Head of caudate nucleus (tissue), 42 donors: Measurements from ENCODE around the gene CARD9.

Experiments used
- DNase-seq, 42 donors: peaks; one replicate each; pipeline versions ENCODE4 v3.0.0 to v3.0.0-alpha.2; 2020 to 2021; ENCODE audit warnings: mixed read lengths in 7 of 42
- intact Hi-C: fragments of 100-400 bp; cut with DNase I; formaldehyde crosslinking; loops from one replicate; pipeline ENCODE4 v1.15.0; 2022

CARD9 gene

GRCh38 chr9:136343121-136343883, 30.2 kb downstream of the CARD9 start:
- DNase-seq, result no peak
- intact Hi-C loops, result no loop called here

DNA sequence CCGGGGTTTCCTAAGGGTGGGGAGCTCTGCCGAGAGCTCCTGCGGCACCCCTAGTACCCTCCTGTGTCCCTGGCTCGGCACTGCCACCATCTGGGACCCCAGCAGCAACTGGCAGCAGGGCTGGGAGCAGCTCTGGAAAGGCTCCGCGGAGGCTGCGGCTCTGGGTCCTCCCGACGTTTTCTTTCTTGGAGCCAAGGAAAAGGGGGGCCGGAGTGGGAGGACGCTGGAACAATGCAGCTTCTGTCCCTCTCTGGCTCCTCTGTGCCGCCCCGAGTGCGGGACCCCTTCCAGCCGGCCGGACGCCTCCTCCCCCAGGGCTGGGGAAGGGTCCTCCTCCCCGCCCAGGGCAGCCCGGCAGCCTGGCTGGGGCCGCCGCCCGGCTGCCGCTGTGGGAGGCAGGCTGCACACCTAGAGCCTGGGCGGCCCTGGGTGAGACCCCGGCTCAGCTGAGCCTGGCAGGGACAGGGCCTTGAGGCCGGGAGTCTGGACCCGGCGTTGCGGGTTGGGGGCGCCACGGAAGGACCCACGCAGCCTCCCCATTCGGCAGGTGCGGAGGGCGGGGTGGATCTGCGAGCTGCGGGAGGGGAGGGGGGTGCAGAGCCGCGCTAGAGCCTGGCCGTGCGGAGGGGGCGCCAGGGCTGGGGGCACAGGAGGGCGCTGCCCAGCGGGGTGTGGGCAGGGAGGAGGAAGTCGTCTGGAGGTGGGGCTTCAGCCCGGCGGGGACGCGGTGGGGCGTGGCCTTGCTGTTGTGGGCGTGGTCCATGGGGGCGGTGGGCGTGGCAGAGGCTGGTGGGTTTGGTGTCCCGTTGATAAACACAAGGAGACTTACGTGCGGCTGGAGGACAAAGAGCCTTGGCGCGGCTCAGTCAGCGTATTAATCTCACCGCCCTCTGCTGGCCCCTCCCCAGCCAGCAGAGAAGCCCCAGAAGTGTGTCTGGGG, 31.0 kb downstream of the CARD9 start:
- DNase-seq, result peak; percentile 65 to 89 (median 79)

GRCh38 chr9:136341769-136342168, 31.7 kb downstream of the CARD9 start:
- DNase-seq, result no peak
- intact Hi-C loops, result no loop called here

More for the DNA sequence above, 31.0 kb downstream of the CARD9 start:
- intact Hi-C loops, result no loop called here

- intact Hi-C loops, result no loop called here
- peak in 2 of 42 donors; percentile 49 to 51 for DNase-seq
These were observed 32.3 kb downstream of the CARD9 start for GRCh38 chr9:136341042-136341655.

DNA sequence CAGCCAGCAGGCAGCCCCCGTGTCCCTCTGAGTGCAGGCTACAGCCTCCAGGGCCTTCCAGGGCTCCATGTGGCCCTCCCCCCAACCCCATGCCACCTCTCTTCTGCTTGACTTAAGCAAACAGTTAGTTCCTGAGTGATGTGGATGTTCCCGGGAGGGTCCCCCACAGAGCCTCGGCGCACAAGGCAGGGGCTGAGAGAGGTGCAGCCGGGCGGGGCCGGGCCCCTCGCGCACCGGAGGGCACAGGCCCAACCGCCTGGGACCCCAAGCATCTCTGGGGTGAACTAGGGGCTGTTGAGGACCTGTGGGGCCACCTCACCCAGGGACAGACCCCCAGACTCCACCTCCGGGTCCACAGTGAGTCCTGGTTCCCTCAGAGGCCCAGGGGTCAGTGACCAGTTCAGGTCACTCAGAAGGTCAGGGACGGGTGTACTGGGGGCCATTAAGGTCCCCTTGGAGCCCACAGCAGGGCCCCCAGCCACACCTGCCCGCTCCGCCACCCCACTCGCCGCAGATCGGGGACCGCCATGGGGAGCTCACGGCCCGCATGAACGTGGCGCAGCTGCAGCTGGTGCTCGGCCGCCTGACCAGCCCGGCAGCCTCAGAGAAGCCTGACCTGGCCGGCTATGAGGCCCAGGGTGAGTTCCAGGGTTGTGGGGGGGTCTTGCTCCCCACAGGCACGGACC, 33.0 kb downstream of the CARD9 start:
- intact Hi-C loops, result no loop called here
- no peak for DNase-seq

GRCh38 chr9:136339958-136340310, 33.5 kb downstream of the CARD9 start:
- intact Hi-C loops, result no loop called here
- DNase-seq, result no peak

GRCh38 chr9:136339173-136339957, 34.1 kb downstream of the CARD9 start:
- DNase-seq, result peak in 41 of 42 donors; percentile 42 to 90 (median 75)
- intact Hi-C loops, result no loop called here

- intact Hi-C loops, result no loop called here
- DNase-seq, result no peak
These were observed 35.0 kb downstream of the CARD9 start for GRCh38 chr9:136338511-136338910.

GRCh38 chr9:136337416-136338395, 35.8 kb downstream of the CARD9 start:
- DNase-seq, result no peak
- intact Hi-C loops, result no loop called here

GRCh38 chr9:136336881-136337280, 36.6 kb downstream of the CARD9 start:
- intact Hi-C loops, result no loop called here

GRCh38 chr9:136336156-136336870, 37.2 kb downstream of the CARD9 start:
- no peak for DNase-seq
- intact Hi-C loops, result no loop called here

More at GRCh38 chr9:136336881-136337280, 36.6 kb downstream of the CARD9 start:
- DNase-seq, result no peak

DNA sequence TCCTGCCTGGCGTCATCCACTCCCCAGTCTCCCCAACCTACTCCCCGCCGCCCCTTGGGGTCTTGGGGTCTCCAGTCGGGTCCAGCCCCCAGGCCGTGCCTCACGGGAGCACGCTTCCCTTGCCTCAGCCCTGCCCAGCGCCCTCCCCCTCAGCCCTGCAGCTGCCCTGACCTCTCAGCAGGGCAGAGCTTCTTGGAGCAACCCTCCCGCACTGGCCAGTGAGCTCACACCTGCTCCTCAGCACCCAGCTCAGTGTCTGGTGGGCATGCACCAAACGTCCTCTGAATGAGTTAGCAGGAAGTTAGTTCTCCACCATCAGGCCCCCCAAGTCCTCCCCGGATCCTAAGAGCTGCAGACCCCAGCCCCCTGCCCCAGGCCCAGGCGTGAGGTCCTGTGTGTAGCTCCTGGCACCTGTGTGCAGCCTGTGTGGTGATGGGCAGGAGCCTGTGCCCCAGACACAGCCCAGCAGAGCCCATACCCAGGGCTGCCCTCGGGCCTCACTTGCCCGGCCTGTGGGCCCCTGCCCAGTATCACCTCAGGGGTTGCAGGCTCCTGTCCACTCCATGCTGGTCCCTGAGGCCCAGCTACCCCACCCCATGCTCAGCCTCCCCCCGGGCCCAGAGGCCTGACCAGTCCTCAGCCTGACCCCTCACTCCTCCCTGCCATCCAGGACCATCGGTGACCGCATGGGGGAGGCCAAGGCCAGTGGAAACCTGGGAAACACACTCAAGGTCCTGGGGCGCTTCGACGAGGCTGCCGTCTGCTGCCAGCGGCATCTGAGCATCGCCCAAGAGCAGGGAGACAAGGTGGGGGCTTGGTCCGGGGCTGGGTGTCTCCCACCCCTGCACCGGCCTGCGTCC, 37.9 kb downstream of the CARD9 start:
- intact Hi-C loops, result no loop called here

DNA sequence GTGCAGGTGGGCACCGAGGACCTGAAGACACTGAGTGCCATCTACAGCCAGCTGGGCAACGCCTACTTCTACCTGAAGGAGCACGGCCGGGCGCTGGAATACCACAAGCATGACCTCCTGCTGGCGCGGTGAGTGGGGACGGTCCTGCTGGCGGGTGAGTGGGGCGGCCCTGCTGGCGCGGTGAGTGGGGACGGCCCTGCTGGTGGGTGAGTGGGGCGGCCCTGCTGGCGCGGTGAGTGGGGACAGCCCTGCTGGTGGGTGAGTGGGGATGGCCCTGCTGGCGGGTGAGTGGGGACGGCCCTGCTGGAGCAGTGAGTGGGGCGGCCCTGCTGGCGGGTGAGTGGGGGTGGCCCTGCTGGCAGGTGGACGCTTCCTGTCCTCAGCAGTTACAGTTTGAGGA, 38.9 kb downstream of the CARD9 start:
- intact Hi-C loops, result no loop called here
- no peak for DNase-seq

More for the DNA sequence above, 37.9 kb downstream of the CARD9 start:
- DNase-seq, result no peak

DNA sequence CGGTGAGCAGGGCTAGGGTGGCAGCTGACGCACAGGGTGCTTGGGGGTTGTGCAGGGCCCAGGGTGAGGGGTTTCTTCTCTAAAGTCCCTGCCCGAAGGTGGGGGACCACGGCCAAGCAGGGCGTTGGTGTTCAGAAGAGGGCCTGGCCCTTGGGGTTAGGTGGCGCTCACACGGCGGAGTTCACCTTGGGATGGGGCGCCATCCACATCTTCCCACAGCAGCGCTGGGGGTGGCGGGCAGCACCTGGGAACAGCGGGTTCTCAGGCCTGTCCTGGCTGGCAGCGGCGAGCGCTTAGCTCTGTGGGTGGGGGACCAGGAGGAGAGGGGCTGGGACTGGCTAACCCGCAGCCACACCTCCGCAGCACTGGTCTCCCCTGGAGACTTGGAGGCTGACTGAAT, 40.0 kb downstream of the CARD9 start:
- intact Hi-C loops, result no loop called here
- no peak for DNase-seq

DNA sequence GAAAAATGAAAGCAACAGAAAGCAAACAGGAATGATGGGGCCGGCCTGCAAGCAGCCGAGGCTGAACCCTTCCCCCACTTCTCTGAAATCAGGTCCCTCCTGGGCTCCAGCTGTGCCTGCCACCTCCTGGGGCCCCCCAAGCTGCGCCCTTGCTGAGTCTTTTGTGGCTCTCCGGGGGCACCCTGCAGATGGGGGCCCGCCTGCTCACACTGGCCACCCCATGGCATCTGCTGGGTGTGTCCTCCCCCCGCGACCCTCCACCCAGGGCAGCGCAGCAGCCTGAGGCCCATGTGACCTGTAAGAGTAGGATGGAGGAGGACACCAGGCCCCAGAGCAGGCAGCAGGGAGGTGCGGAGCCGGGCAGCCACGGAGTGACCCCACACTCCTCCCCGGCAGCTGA, 40.4 kb downstream of the CARD9 start:
- intact Hi-C loops, result no loop called here
- no peak for DNase-seq
